ENCODE data around the gene ZNF584.

Gene ZNF584

GRCh38 chr19:58451358-58452101 is 43.1 kb downstream of the ZNF584 start, which contains the start of gene ZNF324B:
ZNF324B (plus strand) TSS chr19:58451622; CDS start chr19:58453702, 2,080 bp downstream.
- H3K4me3 ChIP-seq (ENCODE audit: low read depth, low read length): peak within 1 kb of the TSS; percentile 78
- DNase-seq (ENCODE audit: low read depth): peak; percentile 72

GRCh38 chr19:58453743-58454142 is 45.3 kb downstream of the ZNF584 start:
- H3K4me3 ChIP-seq (ENCODE audit: low read depth, low read length): no peak overlapping the region
- DNase-seq (ENCODE audit: low read depth): no peak

- no peak overlapping the region for H3K4me3 ChIP-seq (ENCODE audit: low read depth, low read length)
- no peak for DNase-seq (ENCODE audit: low read depth)
These were observed 46.9 kb downstream of the ZNF584 start for GRCh38 chr19:58455306-58455705.

GRCh38 chr19:58456111-58456510 is 47.7 kb downstream of the ZNF584 start:
- DNase-seq (ENCODE audit: low read depth): no peak
- H3K4me3 ChIP-seq (ENCODE audit: low read depth, low read length): no peak overlapping the region

- DNase-seq (ENCODE audit: low read depth): no peak
- H3K4me3 ChIP-seq (ENCODE audit: low read depth, low read length): no peak overlapping the region
These were observed 51.6 kb downstream of the ZNF584 start for GRCh38 chr19:58460039-58460438.

GRCh38 chr19:58466089-58466759 is 57.8 kb downstream of the ZNF584 start:
- DNase-seq (ENCODE audit: low read depth): no peak
- peak overlapping the region; percentile 92 for H3K4me3 ChIP-seq (ENCODE audit: low read depth, low read length)

GRCh38 chr19:58466760-58467589 is 58.5 kb downstream of the ZNF584 start, which contains the start of gene ZNF324:
ZNF324 (plus strand) TSS chr19:58467080; CDS start chr19:58469186, 2,106 bp downstream.
- peak within 1 kb of the TSS; percentile 92 for H3K4me3 ChIP-seq (ENCODE audit: low read depth, low read length)
- DNase-seq (ENCODE audit: low read depth): peak; percentile 76

Data from skeletal muscle cell (primary cell).